SH-SY5Y (cell line): ENCODE results near the gene PRKG1.

Experiments
- GATA2 ChIP-seq: IDR thresholded peaks from 2 replicates; pipeline ENCODE4 v1.6.1; 2011; ENCODE audit warnings: mild to moderate bottlenecking, low read depth, low read length
- GATA3 ChIP-seq: IDR thresholded peaks from 2 replicates; pipeline ENCODE4 v1.6.1; 2011; ENCODE audit warnings: low read depth, mild to moderate bottlenecking, low read length, moderate library complexity

PRKG1 gene

DNA sequence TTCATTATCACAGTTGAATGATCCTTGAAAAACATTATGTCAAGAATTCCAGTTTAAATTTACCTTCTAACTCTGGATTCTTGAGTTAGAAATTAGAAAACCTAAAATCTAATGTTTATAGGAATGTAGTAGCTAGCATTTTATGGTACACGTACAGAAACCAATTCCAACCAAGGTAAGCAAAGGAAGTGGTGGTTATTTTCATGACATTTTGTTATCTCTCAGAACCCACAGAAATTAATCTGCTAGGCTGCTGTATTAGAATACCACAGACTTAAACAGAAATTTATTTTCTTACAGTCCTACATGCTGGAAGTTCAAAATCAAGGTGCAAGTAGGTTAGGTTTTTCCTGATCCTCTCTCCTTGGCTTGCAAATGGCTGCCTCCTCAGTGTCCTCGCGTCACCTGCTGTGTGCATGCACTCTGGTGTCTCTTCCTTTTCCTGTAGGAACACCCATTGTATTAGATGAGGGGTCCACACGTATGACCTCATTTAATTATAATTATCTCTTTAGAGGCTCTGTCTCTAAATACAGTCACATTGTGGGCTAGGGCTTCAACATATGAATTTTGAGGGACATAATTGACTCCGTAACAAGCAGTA, 633.6 kb downstream of the PRKG1 start:
- TF ChIP-seq GATA3 (no peak), GATA2 (no peak)

DNA sequence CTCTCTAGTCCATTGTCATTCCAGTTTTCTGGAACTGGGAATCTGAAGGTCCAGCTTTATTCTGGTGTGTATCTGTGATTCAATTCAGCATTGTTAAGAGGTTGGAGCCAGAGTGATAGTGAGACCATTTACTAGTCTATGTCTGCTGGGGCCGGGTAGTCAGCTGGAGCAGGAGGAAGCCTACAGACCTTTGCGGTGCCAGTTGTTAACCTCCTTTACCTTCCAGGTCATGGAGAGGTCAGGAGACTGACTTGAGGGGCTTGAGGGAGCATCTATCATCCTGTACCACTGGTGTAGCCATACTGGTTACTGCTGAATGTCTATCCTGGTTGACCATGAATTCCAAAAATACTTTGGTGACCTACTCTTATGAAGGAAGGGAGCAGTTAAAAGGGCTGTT, 634.3 kb downstream of the PRKG1 start:
- no peak for TF ChIP-seq GATA3
- no peak for TF ChIP-seq GATA2

DNA sequence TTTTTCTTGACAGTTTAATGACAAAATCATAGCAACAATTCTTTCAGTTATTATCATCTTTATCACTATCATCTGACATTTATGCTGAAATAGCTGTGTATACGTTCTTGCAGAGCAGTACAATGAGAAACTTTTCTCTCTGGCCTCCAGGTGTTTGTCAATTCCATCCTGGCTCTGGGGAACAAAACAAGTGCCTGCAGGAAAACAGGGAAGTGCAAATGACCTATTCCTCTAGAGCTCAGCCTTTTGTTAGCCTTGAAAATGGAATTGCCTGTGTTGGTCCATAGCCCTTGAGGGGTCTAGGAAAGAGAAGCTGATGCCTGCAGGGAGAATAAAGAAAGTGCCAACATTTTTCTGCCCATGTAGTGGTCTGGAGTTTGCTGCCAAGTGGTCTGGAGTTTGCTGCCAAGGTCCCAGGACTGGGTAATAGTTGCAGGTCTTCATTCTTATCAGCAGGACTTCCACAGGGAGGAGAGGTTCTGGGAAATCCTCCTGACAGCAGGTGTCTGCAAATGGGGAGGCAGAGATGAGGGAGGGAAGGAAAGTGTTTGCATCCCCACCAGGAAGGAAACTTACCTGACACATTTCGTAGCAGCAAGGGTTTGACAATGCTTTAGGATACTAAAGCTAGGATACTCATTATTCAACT, 635.2 kb downstream of the PRKG1 start:
- TF ChIP-seq GATA2 (no peak), GATA3 (no peak)

DNA sequence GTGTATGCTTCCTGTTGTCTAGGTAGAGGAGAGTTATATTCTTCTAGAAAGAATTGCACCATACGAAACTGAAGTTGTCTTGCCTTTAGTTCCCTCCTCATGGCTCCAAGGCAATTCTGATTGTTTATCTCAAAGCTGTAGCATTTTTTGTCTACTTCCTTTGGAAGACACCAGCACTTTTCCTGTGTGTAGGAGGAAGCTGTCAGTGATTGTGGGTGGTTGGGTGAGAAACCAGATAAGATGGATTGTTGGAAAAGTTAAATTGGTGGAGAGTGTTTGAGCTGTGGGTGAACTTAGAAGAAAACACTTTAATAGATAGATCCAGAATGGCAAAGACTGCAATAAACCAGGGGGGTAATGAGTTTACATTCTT, 637.2 kb downstream of the PRKG1 start:
- no peak for TF ChIP-seq GATA3
- TF ChIP-seq GATA2: no peak

GRCh38 chr10:51716981-51717380, 642.7 kb downstream of the PRKG1 start:
- TF ChIP-seq GATA2 (no peak), GATA3 (no peak)

- no peak for TF ChIP-seq GATA3
- TF ChIP-seq GATA2: no peak
These were observed 644.6 kb downstream of the PRKG1 start for GRCh38 chr10:51718804-51719291.

DNA sequence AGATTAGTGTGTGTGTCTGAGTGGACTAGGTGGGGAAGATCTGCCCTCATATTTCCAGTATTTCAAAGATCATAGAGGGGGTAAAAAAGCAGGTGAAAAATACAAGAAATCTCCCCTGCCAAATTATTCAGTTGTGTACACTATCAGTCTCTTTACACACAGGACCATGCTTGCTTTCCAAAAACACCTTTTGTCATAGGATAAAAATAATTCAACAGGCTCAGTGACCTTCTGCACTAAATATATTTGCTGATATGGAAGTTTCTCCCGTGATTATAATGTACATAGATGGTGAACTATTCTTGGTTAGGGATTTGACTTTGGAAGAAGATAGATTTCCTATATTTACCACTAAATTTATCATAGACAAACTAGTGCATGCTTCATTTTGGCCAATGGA, 649.8 kb downstream of the PRKG1 start:
- TF ChIP-seq GATA2: no peak
- TF ChIP-seq GATA3: no peak

DNA sequence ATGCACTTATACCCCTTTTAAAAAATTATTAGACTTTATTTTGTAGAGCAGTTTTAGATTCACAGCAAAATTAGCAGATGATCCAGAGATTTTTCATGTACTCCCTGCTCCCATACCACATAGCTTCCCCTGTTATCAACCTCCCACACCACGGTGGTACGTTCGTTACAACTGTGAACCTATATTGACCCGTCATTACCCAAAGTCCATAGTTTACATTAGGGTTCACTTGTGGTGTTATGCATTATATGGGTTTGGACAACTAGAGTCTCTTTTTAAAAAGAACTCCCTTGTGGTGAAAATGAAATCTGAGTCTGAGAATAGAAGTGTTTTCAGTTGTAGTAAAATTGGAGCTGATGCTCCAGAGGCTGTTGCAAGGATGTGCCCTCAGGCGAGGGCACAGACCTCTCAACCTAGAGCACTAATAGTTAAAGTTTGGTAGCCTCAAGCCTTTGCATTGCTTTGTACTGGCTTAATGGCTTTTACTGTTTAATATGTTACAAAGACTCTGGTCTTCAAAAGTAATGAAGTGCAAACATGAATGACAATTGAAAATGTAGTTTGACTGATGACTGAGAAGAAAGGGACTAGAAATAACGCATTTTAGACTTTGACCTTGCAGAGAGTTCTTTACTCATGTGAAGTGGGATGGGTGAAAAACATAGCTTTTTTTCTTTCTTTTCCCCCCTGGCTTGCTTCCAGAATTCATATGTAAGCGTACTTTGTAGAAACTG, 655.7 kb downstream of the PRKG1 start:
- TF ChIP-seq GATA2: no peak
- TF ChIP-seq GATA3: no peak

- TF ChIP-seq GATA3 (no peak), GATA2 (no peak)
These were observed 658.8 kb downstream of the PRKG1 start for GRCh38 chr10:51733057-51733456.

- TF ChIP-seq GATA2 (no peak), GATA3 (no peak)
These were observed 668.9 kb downstream of the PRKG1 start for GRCh38 chr10:51743146-51743545.

DNA sequence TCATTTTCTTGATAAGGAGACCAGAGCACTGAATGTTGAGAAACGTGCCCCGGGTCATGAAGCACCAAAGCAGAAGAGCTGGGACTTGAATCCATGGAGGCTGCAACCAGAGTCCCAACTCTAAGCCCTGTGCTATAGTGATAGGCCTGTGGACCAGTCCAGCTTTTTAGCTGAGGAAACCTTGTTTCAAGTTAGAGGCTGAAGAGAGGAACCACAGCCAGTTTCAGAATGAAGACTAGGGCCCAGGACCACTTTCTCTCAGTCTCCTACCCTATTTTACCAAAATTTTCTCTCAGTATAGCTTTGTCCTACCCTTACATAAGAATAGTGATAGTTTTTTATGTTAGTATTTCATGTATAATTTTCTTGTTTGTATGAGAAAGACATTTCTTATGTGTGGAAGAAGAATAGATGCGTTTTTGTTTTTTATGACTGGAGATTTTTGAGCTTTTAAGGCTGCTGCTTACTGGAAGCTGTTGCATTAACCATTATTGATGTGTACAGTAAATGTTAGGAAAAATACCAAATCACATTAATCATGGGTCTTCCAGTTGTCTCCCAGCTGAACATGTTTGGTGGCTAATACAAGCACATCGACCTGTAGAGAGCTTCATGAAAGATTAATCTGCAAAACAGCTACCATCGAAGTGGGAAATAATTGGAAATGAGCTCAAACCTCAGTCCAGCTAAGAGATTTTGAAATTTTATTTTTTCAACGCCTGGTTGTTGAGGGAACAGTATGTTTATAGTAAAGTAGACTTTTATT, 670.1 kb downstream of the PRKG1 start:
- no peak for TF ChIP-seq GATA3
- TF ChIP-seq GATA2: no peak

DNA sequence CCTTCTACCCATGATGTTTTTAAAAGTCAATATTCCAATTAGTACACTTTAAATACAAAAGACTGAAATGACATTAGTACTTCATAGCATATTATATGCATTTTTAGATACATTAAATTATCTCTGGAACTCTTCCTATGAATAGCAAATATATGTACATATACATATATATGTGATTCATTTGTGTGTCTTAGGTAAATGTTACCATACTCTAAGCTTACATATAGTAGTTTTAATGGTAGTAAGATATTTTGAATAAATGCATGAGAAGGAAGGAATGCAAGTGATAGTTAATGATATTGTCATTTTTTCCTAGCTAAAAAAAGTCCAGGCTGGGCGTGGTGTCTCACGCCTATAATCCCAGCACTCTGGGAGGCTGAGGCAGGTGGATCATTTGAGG, 671.1 kb downstream of the PRKG1 start:
- TF ChIP-seq GATA3: no peak
- TF ChIP-seq GATA2: no peak

GRCh38 chr10:51747216-51747615, 672.9 kb downstream of the PRKG1 start:
- TF ChIP-seq GATA3 (no peak), GATA2 (no peak)

DNA sequence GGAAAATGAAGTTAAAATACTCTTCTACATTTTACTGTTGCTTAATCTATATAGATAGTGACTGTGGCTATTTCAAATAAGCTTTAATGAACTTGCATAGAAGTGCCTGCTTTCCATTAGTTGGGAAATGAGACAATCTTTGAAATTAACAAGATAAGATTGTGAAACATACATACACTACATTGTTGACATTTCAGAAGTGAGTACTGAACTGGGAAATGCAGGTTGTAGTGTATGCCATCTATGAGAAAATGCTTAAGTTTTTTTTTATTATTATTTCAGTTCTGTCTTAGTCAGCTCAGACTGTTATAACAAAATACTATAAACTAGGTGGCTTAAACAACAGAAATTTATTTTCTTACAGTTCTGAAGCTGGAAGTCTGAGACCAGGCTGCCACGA, 674.7 kb downstream of the PRKG1 start:
- TF ChIP-seq GATA2 (no peak), GATA3 (no peak)

- TF ChIP-seq GATA3: no peak
- TF ChIP-seq GATA2: no peak
These were observed 684.1 kb downstream of the PRKG1 start for GRCh38 chr10:51758366-51758765.

GRCh38 chr10:51759896-51760534, 685.7 kb downstream of the PRKG1 start:
- TF ChIP-seq GATA3: no peak
- no peak for TF ChIP-seq GATA2
